Upper lobe of right lung (tissue), 1 donor: ENCODE results near the gene SNX5. TPM values are rescaled to one million over a fixed set of nuclear protein-coding genes. Genes with fewer than 3 reads are reported as not detected.

Source experiments
- ATAC-seq: fragments of 200-7000 bp; cut with Tn5 transposase; one replicate; pipeline ENCODE4 v1.9.1; 2020; ENCODE audit warnings: mild to moderate bottlenecking, moderate library complexity
- DNase-seq: peaks from one replicate; pipeline ENCODE4 v3.0.0-alpha.2; 2020
- H3K27ac ChIP-seq: fragments of 200-600 bp; one replicate; pipeline ENCODE4 v1.8.0; 2022
- H3K27me3 ChIP-seq: fragments of 200-600 bp; one replicate; pipeline ENCODE4 v1.8.0; 2022; ENCODE audit warnings: mild to moderate bottlenecking
- H3K36me3 ChIP-seq: fragments of 200-600 bp; one replicate; pipeline ENCODE4 v1.8.0; 2022
- H3K4me1 ChIP-seq: fragments of 200-600 bp; one replicate; pipeline ENCODE4 v1.8.0; 2022
- H3K4me3 ChIP-seq: fragments of 200-600 bp; one replicate; pipeline ENCODE4 v1.8.0; 2022; ENCODE audit warnings: mild to moderate bottlenecking
- H3K9me3 ChIP-seq: fragments of 200-600 bp; one replicate; pipeline ENCODE4 v1.8.0; 2022
- intact Hi-C: fragments of 100-400 bp; cut with DNase I; formaldehyde crosslinking; loops from one replicate; pipeline ENCODE4 v1.11.0; 2022
- total RNA-seq: library from RNA; stranded (reverse); fragmentation: NEBNext Ultra II Directional; extraction: Animal tissue kit (Norgen Biotek cat#: 25700); gene quantifications from one replicate; pipeline ENCODE4 v1.2.1, GENCODE V29; 2021
- TF ChIP-seq, protein P1 (sequence below): fragments of 200-600 bp; IDR thresholded peaks from one replicate; pipeline ENCODE4 v1.8.0; 2022; ENCODE audit warnings: antibody characterized with exemption
- donor health status: DM: no; HTN: yes; CAD: no; lungs with severe emphysema.

The SNX5 gene
- total RNA-seq, 1 donor from 2014 or later, result 86.6 TPM

DNA sequence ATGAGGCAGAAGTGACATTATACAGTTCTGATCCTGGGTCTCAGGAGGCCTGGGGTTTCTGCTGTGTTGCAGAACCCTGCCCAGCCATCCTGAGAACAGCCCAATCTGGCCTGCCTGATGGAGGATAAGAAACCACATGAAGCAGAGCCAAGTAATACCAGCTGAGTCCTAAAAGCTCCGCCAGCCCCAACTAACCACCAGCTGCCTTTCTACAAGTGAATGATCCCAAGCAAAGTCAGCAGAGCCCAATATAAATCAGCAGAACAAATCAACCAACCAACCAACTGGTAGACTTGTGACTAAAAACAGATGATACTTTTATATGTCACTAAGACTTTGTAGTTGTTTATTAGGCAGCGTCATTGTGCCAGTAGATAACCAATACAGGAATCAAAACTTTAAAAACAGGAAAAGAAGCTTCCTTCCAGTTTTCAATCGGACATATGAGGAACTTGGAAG is 52.1 kb downstream of the SNX5 start:
- no peaks in the 10 kb centered on the region for H3K9me3 ChIP-seq
- no peak overlapping the region for H3K27ac ChIP-seq
- no peaks in the 10 kb centered on the region for H3K4me1 ChIP-seq
- TF ChIP-seq, protein P1, sequence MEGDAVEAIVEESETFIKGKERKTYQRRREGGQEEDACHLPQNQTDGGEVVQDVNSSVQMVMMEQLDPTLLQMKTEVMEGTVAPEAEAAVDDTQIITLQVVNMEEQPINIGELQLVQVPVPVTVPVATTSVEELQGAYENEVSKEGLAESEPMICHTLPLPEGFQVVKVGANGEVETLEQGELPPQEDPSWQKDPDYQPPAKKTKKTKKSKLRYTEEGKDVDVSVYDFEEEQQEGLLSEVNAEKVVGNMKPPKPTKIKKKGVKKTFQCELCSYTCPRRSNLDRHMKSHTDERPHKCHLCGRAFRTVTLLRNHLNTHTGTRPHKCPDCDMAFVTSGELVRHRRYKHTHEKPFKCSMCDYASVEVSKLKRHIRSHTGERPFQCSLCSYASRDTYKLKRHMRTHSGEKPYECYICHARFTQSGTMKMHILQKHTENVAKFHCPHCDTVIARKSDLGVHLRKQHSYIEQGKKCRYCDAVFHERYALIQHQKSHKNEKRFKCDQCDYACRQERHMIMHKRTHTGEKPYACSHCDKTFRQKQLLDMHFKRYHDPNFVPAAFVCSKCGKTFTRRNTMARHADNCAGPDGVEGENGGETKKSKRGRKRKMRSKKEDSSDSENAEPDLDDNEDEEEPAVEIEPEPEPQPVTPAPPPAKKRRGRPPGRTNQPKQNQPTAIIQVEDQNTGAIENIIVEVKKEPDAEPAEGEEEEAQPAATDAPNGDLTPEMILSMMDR, result no peak
- intact Hi-C loops, result no loop called here
- no peaks in the 10 kb centered on the region for H3K36me3 ChIP-seq
- H3K4me3 ChIP-seq, result no peak overlapping the region
- H3K27me3 ChIP-seq, result no peaks in the 10 kb centered on the region
- no peak for DNase-seq
- peak; percentile 42 for ATAC-seq

DNA sequence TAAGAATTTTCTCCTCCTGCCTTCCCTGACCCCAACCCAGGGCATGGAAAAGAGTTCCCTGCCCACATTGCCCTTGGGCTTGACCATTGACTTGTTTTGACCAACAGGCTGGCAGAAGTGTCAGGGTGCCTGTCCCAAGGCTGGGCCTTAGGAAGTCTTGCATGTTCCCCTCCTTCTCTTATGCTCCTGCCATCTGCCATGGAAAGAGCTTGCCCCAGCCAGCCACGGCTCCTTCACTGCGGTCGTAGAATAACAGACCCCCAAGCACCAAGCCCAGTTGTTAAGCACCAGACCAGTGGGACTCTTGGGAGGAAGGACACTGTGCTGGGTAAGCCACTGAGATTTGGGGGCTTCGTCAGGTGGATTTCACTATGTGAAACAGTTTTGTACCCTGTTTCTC is 53.6 kb downstream of the SNX5 start:
- TF ChIP-seq, protein P1, result no peak
- H3K27me3 ChIP-seq, result no peaks in the 10 kb centered on the region
- intact Hi-C loops, result no loop called here
- peaks cover 11% of the 10 kb centered on the region for H3K4me1 ChIP-seq
- H3K4me3 ChIP-seq, result no peak overlapping the region
- no peaks in the 10 kb centered on the region for H3K36me3 ChIP-seq
- ATAC-seq (no peak), DNase-seq (no peak)
- no peak overlapping the region for H3K27ac ChIP-seq
- no peaks in the 10 kb centered on the region for H3K9me3 ChIP-seq

DNA sequence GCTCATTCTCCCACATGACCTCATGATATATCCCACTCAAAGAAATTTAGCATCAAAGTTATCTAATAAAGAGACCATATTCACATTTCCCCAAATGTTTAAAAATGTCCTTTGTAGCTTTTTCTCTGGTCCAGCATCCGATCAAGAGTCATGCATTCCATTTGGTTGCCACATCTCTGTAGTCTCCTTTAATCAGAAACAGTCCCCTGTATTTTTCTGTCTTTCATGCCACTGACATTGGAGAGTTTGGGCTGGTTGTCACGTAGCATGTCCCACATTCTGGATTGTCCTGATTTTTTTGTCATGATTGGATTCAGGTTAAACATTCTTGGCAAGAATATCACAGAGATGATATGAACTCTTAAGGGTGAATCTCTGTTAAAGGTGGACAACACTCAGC is 55.7 kb downstream of the SNX5 start:
- H3K9me3 ChIP-seq, result no peaks in the 10 kb centered on the region
- ATAC-seq, result no peak

DNA sequence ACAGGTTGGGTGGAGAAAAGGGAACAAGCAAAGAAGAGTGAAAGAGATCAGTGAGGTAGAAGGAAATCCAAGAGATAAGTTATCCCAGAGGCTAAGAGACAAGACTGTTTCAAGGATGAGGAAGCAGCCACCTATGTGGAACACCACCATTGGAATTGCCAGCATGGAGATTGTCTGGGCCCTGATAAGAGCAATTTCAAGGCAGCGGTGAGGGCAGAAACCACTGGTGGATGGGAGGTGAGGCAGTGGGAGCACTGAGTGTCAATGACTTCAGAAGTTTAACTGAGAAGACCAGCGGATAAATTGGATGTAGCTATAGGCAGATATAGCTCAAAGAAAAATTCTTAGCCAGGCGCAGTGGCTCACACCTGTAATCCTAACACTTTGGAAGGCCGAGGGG is 56.7 kb downstream of the SNX5 start:
- H3K9me3 ChIP-seq, result no peaks in the 10 kb centered on the region
- no peak overlapping the region for H3K27ac ChIP-seq
- H3K36me3 ChIP-seq, result no peaks in the 10 kb centered on the region
- no peak for DNase-seq
- H3K4me3 ChIP-seq, result no peak overlapping the region
- intact Hi-C loops, result no loop called here
- TF ChIP-seq, protein P1, result no peak
- peaks cover 11% of the 10 kb centered on the region for H3K4me1 ChIP-seq
- H3K27me3 ChIP-seq, result no peaks in the 10 kb centered on the region
- ATAC-seq, result no peak

More for the DNA sequence above, 55.7 kb downstream of the SNX5 start:
- DNase-seq, result no peak
- Histone ChIP-seq H3K4me3 (no peak overlapping the region), H3K27me3 (no peaks in the 10 kb centered on the region), H3K4me1 (peaks cover 11% of the 10 kb centered on the region), H3K36me3 (no peaks in the 10 kb centered on the region), H3K27ac (no peak overlapping the region)
- TF ChIP-seq, protein P1, result no peak
- intact Hi-C loops, result no loop called here

DNA sequence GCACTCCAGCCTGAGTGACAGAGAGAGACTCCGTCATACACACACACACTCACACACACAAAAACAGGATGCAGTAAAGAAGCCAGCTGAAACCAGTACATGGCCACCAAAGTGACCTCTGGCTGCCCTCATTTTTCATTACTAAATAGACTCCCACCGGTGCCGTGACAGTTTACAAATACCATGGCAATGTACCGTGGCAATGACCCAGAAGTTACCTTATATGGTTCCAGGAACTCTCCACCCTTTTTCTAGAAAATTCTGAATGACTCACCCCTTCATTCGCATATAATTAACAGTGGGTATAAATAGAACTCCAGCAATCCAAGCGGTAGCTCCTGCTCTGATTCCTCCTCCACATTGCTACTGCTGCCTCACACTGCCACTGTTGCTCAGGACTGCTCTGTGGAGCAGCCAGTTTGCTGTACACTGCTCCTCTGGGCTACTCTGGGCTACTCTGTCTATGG is 57.7 kb downstream of the SNX5 start:
- H3K27me3 ChIP-seq, result no peaks in the 10 kb centered on the region
- DNase-seq (no peak), ATAC-seq (peak; percentile 83)
- no peaks in the 10 kb centered on the region for H3K36me3 ChIP-seq
- H3K4me3 ChIP-seq, result no peak overlapping the region
- TF ChIP-seq, protein P1, result no peak
- no peaks in the 10 kb centered on the region for H3K9me3 ChIP-seq
- H3K27ac ChIP-seq, result peak overlapping the region; percentile 55
- intact Hi-C loops, result no loop called here
- peaks cover 11% of the 10 kb centered on the region for H3K4me1 ChIP-seq

DNA sequence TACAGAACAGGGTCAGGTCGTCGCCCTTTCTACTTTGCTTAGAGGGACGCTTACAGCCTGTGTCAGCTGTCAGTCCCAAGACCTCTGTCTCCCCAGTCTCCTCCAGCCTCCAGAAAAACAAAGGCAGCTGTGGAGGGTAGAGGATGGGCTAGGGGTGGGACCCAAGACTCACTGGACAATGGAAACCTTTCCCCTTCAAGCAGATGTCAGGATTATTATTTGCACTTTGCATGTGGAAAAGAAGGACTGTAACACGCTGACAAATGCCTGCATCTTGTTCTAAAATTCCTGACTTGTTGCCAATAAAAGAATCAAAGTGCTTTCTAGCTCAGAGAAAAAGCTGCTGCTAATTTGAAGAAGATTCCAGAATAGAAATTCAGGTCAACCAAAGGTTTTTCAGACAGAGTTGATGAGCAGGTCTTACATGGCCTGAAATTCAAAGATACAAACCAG is 58.7 kb downstream of the SNX5 start:
- no peaks in the 10 kb centered on the region for H3K36me3 ChIP-seq
- intact Hi-C loops, result no loop called here
- TF ChIP-seq, protein P1, result no peak
- H3K4me1 ChIP-seq, result peaks cover 11% of the 10 kb centered on the region
- peak overlapping the region; percentile 55 for H3K27ac ChIP-seq
- ATAC-seq, result no peak
- no peaks in the 10 kb centered on the region for H3K9me3 ChIP-seq
- H3K4me3 ChIP-seq, result no peak overlapping the region
- no peaks in the 10 kb centered on the region for H3K27me3 ChIP-seq
- DNase-seq, result no peak
